ENCODE measurements around the gene SORCS3.

The SORCS3 gene

DNA sequence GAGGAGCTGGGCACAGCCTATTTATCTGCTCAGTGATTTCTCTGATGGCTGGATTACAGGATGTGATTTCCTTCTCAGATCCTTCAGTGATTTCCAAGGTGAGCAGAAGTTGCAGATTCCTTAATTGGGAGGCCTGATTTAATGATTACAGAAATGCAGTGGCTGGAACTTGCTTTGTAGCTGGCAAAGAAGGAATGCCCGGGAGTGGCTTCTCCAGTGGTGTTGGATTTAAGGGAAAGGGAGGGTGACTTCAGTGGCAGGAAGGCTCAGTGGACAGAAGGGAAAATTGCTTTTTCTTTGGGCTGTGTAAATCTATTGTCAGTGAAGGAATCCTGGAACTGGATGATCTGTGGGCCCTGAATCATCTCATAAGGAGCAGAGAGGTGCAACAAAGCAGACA is 5.1 kb downstream of the SORCS3 start:
- DNase-seq, result no peak

DNA sequence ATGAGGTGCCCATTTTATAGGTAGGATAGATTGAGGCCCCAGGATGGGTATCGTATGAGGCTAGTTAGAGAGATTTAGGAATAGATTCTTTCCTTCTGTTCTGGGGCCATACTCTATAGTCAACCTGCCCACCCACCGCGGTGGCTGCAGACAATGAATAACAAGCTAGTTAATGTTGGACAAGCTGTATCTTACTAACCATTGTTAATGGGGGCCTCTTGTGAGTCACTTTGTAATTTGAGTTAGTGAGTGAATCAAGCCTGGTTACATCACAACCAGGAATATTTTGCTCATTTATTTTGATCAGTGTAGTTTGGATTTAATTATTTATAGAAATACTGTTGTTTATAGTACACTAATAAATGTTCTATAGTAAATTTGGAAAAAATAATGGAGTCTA is 7.3 kb downstream of the SORCS3 start:
- DNase-seq, result no peak

DNA sequence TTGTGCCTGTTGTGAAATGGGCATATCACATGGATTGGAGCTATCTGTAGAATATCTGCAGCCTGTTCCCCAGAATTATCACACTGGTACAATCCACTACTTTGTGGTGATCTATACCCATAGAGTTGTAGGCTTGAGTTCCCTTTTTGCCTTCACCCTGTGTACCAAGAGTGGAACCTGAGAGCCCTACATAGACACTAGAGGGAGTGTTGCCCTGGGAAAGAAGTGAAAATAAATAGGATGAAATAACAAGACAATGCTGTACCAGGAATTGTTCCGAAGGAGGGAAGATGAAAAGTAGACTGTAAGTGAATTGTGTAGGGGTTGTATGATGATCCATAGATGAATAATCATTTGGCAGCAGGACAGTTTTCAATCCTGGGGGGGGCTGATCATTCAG is 9.0 kb downstream of the SORCS3 start:
- no peak for DNase-seq

DNA sequence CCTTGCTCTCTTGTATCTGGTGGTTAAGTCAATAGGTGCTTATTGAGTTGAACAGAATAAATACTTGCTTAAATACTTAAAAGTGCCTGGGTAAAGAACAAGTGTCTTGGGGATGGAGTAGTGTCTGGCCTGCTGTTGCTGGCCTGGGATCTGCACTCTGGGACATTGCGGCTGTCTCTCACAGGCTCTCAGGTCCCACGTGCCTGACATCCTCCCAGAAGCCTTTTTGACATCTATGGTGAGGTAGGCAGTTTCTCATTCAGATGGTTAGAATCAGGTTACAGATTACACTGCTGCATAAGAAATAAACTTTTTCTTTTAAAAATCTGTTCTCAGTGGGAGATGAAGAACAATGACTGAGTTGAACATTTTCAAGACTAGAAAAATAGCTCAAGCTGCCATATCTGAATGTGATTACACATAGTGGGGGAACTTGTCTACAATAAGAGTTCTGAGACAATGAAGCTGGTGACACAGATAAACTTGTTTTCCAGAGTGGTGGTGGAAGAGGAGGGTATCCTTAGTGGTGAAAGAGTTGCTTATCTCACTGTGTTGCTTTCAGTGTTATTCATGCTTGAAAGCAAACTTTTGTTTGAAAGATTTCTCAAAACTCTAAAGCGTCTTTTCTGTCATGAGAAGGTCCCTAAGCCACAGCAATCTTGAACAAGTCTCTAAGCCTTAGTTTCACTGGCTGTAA is 9.7 kb downstream of the SORCS3 start:
- DNase-seq, result no peak

DNA sequence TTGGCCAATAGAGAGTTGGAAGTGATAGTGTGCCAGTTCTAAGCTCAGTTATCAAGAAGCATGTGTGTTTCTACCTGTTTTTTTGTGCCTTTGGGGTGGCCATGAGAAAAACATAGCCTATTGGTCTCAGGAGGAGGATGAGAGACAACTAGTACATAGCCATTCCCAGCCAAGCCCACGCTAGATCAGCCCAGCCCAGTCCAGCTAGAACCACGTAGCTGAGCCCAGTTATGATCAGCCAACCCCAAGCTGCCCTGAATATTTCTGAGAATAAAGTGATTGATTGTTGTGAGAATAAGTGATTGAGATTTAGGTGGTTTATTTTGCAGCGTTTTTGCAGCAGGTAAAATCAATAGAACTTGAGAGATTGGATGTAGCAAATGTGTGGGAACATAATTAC is 15.9 kb downstream of the SORCS3 start:
- DNase-seq, result no peak

DNA sequence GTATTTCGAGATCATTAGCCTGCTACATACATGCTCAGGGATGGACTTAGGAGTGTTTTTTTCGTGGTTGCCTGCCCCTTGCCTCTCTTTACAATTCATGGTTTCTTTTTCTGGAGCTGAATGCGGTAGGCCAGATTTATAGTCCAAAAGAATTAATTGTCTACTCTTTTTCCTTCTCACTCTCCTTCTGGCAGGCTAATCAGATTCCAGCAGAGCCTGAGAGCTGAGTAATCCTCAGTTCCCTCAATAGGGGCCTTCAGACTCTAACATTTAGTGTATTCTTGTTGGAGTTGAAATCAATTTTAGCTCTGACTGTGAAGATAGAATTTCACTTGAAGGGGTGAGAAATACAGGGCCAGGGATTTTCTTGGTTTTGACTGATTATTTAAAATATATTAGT is 16.4 kb downstream of the SORCS3 start:
- DNase-seq, result no peak

DNA sequence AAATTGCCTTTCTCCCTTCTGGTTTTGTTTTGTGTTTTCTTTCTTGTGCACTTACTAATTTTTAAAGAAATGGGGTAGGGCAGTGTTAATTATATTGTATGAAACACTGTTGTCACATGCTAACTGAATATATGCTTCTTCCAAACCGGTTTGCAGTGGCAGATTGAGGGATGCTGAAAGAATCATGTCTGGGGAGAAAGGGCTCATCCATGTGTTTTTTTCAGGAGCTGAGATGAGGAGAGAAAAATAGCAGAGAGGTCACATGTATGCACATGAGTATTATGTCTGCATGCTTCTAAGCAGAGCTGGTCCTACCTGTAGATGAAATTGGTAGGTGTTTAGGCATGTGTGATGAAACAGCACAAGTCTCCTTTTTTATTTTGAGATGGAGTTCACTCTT is 17.0 kb downstream of the SORCS3 start:
- no peak for DNase-seq

DNA sequence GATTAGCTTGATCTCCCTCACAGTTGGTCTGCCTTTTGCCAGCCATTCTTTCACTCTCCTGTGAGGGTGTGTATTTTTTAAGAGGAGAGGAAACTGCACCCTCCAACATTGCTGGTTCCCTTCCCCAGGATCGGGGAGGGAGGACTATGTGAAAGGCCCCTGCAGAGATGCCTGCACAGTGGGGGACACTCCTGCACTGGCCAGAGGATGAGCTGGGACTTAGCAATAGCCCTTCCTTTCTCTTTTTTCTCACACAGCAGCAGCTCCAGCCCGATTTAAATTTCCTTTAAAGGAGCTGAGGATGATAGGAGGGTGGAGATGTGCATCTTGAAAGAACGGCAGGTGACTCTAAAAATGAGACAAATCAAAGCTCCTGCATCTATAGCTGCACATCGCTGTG is 18.7 kb downstream of the SORCS3 start:
- DNase-seq, result no peak

DNA sequence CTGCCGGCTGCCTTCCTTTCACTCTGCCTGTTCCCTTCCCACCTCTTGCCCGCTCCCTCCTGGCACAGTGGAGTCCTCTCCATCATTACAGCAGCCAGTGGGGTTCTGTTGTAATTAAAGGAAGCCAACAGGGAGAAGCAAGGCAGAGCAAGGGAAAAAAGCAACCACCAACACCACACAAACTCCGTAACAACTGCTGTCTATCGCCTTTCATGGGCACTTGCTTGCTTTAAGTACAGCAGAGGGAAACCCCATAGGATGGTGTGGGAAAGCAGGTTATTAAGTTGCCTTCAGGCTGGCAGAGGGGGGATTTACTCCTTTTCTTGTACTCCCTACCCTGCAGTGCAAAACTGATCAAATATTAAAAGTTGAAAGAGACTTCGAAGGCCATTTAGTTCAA is 22.0 kb downstream of the SORCS3 start:
- DNase-seq, result no peak

DNA sequence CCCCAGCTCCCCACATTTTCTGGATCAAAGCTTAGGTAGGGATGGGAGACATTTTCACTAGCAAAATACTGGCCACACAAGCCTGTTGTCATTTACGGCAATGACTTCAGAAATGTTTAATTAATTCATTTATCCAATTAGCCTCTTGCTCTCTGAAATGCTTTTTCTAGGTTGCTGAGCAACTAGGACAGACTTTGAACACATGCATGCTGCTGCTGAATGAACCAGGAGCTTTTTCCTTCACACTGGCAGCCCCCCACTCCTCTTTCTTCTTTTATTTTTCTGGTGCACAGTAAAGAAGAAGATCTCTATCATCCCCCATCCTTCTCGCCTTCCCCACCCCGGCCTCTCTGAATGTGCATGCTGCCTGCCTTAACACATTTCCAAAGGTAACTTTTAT is 22.5 kb downstream of the SORCS3 start:
- no peak for DNase-seq

DNA sequence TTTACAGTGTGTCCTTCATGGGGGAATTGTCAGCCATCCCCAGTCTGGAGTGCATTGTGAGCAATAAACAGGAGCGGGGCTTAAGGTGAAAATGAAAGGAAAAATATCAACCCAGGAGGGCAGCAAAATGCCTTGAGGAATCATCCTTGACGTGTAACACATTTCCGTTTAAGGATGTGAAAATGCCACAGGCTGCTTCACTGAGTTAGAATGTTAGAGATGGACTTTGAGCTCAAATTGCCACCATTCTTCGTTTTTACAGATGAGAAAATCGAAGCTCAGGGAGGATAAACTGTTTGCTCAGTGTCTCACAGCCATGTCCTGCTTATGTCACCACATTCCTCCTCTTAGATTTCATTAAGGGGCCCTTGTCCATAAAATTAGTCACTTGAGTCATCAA is 23.1 kb downstream of the SORCS3 start:
- DNase-seq, result no peak

DNA sequence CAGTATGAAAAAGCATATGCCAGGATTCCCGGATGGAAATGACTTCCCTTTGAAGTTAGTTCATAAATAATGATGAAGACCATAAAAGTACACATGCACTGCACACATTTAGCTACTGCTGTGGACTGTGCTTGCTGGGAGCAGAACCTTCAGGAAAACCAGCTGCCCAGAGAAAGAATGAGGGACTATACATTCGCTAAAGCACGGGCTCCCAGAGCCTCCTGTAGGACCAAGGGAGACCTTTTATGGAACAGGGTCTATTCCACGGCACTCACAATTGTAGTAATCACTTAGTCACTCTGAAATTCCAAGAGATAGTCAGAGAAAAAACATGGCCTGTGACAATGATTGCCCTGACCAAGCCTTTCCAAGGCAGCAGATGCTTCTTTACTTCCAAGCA is 24.1 kb downstream of the SORCS3 start:
- DNase-seq, result no peak

DNA sequence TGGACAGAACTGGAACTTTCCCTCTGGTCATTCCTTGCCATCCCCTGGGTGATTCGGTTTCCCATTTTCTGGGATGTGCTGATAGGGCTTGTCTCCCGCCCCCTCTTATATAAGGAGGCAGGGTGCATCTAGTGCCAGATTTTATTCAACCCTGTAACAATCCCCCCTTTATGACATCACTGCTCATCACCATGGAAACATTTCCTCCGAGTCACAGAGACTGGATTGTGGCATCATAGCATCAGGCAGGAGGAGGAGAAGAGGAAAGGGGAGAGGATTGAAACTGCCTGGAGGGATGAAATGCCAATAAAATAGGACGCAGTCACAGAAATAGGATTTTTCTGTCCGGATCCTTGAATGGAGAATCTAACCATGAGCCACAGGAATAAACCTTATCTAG is 25.0 kb downstream of the SORCS3 start:
- DNase-seq, result no peak

DNA sequence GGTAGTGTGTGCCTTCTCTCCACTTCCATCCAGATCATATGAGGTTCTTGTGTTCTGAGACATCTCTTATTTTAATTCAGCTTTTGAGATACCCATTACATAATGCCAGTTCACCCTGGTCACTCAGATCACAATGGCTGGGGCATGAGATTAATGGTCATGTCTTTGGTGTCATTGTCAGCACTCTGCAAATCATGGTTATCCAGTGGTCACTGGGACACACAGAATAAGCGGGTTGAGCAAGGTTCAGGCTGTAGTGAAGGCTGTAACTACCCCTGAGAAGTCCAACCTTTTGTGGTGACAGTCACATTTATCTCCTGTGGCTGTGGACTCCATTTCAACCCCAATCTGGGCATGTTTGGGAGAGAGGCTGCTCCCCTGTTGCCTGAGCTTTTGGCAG is 35.8 kb downstream of the SORCS3 start:
- DNase-seq, result no peak

DNA sequence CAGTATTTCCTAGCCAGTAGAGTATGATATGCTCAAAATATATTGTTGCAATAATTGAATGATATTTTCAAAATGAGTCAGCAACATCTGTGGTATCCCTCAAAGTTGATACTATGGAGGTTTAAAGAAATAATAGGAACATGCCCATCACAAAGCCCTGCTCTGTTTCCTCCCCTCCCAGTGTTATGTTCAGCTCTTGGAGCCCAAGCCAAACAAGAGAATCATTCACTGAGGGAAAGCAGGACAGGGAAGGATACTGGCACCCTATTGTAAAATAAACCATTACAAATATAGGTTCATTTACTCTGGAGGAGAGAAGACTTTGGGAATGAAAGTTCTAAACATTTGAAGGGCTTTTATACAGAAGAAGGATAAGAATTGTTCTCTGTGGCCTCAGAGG is 37.6 kb downstream of the SORCS3 start:
- DNase-seq, result no peak

DNA sequence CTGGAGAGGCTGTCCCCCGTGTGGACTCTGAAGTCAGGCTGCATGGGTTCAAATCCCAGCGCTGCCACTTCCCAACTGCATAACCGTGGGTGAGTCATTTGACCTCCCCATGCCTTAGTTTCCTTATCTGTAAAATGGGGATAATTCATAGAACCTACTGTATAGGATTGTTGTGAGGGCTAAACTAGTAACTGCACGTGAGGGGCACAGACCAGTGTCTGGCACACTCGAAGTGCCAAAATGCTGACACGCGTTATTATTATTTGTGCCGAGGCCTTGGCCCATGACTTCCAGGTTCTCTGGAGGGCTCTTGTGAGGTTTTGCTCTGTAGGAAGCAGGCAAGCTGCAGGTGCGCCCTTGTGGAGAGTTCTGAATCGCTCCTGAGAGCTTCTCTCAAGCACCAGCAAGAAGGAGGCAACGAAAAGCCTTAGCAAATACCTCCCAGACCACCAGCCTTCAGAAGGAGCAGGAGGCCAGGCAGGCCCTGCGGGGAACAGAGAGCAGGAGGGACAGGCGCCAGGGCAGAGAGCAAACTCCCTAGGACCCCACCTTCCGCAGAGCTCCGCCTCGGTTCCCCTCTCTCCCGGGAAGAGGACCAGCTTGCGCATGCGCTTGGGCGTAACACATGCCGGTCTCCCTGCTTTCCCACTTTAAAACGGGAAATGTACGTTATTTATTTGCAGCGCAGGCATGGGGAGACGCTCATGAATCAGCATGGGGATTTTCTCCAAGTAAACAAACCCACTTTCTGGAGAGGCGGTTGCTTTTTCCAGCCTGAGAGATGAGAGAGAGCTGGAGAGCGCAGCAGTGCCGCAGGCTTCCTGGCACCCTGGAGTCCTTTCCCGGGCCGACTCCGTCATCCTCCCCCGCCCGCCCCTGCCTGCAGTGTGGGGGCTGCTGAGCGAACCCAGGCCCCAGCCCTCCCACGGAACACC is 39.6 kb downstream of the SORCS3 start:
- no peak for DNase-seq

DNA sequence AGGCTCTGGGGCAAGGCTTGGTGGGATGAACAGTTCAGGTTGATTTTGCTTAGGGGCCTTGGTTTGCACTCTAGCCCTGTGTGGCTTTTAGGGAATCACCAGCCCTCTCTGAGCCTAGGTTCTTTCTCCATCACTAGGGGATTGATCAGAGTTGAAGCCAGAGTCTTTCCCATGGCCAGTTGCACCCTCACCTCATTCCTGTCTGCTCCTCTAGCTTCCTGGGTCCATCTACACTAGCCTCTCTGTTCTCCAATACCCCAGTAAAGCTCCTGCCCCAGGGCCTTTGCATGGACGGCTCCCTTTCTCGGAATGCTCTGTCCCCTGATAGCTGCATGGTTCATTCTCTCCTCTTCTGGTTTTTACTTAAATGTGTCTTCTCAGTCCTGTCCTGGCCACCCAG is 40.4 kb downstream of the SORCS3 start:
- no peak for DNase-seq

DNA sequence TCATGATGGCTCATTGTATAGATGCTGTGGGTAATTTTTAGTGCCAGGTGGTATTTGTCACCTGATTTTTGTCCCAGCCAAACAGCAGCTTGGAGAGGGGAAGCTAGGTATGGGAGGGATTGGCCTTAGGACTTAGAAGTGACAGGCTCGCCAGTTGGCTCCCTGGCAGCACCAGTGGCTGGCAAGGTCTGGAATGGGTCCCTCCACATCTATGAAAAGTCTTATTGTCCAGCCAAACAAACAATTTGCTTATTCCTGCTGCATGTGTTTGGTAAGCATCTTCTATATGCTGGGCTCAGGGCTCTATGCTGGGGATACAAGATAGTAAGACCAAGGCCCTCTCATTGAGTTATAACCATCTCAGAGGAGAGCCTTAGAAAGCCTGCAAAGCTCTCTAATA is 42.5 kb downstream of the SORCS3 start:
- no peak for DNase-seq

DNA sequence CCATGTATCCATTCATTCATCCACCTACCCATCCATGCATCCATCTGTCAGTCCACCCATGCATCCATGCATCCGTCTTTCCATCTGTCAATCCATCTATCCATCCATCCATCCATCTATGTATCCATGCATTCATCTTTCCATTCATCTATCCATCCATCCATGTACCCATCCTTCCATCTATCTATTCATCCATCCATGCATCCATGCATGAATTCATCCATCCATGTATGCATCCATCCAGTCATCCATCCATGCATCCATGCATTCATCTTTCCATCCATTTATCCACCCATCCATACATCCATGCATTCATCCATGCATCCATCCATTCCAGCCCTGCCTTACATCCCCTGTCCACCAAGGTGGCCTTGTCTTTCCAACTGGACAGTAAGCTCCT is 45.7 kb downstream of the SORCS3 start:
- DNase-seq, result no peak

DNA sequence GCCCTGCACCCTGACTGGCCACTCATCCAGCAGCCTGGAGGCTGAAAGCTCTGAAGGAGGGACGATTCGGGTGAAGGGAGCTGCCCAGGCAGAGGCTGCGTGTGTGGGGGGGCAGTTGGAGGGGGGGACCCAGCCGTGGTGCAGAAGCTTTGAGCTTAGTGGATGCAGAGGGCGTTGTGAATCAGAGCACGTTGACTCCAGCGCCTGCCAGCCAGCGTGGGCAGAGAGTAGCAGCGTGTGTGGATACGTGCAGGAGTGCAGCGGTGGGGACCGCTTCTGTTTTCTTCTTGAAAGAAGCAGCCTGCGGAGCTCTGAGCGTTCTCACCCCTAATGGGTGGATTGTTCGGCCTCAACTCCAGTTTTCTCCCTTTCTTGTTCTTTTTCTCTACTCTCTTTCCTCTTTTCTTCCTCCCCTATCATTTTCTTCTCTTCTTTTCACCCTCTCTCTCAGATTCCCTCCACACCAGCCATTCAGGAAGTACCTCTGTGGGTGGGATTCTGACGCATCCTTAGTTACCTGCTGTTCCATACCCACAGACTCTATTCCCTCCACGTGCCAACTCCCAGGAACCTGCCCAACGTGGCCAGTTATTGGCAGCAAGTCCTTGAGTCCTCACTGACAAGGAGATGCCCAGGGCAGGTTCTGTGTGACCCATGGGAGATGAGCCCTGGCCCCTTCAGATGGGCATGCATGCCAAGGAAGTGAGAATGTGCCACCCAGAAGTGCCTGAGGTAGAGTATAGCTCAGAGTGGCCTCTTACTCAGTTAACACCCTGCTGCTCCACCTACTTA is 47.4 kb downstream of the SORCS3 start:
- DNase-seq, result no peak

DNA sequence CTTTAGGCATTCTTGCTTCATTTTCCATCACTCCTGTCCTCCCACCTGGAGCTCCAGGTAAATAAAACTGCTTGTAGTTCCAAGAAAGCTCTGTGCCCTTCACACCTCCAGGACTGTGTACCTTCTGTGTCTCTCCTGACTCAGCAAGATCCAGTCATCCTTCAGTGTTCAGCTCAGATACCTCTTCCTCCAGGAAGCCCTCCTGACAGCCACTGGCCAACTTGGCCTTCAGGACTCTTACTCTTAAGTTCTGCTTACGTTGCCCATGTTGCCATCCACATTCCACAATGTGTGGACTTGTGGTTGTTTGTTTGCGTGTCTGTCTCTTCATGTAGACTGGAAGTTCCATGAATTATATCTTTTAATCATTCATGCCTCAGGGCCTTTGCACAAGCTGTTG is 48.0 kb downstream of the SORCS3 start:
- DNase-seq, result no peak

DNA sequence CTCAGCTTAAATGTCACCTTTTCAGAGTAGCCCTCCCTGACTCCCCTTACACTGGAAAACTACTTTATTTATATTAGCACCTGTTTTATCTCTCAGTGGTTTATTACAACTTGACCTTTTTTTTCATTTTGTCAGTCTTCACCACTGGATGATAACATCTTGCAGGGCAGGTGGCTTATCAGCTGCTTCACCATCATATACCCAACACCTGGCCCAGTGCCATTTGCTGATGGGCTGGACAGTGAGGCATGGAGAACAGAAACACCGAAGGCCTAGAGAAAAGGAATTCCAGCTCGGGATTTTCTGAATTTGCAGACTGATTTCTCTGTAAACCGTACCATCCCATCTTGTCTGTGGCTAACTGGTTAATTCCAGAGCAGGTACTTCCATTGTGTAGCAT is 48.5 kb downstream of the SORCS3 start:
- no peak for DNase-seq

DNA sequence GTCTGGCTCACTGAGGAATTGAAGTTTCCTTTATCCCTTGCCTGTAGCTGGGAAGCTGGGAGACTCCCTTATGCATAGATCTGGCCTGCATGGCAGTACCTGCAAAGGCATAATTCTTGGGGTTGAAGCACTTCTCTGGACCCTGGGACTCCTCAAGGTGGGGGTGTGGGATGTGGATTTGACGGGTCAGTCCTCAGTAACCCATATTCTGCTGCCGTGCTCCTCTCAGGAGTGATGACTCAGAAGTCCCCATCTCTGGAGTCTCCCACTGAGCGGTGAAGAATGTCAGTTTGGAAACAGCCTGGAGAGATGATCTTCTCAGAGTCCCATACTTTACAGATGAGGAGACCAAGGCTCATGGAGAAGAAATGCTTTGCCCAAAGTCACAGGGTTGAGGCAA is 49.0 kb downstream of the SORCS3 start:
- DNase-seq, result no peak

DNA sequence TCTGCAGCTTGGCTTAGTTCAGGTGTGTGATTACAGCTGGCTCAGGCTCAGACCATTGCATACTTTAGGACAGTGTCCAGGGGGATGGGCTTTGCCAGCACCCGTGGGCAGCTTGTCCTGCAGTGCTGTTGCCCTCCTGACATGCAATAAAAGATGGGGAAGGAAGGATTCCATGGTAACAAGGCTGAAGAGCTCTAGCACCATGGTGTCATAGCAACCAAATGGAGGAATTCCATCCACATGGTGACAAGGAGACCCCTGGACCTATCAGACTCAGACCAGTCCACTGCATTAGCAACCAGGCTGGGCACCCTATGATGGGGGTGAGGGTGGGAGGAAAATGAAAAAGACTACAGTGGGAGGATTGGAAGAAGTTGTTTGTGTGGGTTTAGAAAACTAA is 49.9 kb downstream of the SORCS3 start:
- no peak for DNase-seq

Measured in stimulated activated CD4-positive, alpha-beta T cell treated with anti-CD3 and anti-CD28 coated beads, Interleukin-12 subunit alpha, Interleukin-12 subunit beta, amount 100 ng/mL, for 4 hours (primary cell).